Head of caudate nucleus (tissue), 42 donors: ENCODE results near the gene HOXB7.

Source experiments
- DNase-seq, 42 donors: peaks; one replicate each; pipeline versions ENCODE4 v3.0.0 to v3.0.0-alpha.2; 2020 to 2021; ENCODE audit warnings: mixed read lengths in 7 of 42
- intact Hi-C: fragments of 100-400 bp; cut with DNase I; formaldehyde crosslinking; loops from one replicate; pipeline ENCODE4 v1.15.0; 2022

Gene HOXB7

DNA sequence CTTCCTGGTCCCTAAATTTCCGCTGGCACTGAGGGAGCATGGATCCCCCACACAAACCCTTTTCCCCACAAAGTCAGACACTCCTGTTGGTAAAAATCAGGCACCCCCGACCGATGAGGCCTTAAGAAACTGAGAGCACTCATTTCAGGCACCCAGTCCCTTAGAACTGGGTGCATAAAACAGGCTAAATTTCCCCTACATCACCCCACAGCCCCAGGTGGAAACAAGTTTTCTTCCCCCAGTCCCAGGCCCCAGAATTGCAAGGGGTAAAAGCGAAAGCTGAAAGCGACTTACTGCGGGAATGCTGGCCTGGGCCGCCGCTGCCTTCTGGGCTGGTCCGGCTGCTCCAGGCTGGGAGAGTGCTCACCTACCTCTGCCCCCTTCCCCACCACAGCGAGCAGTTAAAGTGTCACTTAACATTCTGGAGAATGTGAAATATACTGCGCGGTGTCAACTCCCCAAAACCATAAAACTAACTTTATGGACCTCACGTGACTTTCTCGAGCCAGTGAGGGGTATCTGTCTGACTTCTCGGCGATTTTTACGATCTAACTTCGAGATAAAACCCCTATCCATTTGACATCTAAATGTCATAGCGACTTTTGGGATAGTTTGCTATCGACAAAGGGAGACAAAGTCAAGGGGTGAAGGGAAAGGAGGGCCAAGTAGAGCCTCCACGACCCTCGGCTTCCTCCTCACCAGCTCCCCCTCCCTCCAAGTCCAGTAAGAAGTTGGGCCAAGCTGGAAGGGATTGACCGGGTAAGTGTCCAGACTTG, 20.8 kb downstream of the HOXB7 start, which contains the start of gene HOXB3:
Gene HOXB3 (minus strand): TSS at position 411 of the 776 bp plus-strand sequence. CDS start 37,767 bp downstream, outside the sequence.
- intact Hi-C loops: no loop called here
- DNase-seq: no peak

DNA sequence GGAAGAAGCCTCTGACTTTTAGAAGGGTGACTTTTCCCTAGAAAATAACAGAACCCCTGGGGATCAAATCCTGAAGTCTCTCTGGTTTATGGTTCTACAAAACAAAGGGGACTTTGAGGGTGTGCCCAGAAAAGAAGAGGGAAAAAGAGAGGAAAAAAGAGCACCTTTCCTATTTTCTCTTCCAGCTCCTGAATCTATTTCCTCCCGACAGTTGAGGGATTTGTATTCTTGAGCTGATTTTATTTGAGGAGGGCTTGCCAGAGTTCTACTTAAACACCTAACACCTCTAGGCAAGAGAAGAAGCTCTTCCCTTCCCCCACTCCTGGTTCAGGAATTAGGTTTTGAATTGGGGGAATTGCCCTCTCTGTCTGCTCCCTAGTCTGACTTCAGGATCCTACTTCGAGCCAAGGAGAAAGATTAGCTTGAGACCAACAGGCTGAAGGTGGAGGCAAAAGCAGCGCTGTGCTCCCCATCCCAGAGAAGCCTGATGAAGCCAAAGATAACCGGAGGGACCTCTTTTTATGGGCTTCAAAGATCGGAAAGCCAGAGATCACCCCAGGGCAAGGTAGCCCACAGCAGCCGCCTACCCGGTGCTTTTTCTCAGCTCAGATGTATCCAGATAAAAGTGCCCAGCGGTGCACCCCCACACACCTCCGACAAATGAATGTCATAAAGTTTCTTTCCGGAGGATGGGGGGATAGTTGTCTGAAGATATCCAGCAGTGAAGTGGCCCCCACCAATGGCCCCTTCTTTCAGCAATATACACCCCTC, 21.6 kb downstream of the HOXB7 start:
- intact Hi-C loops: no loop called here
- DNase-seq: no peak

DNA sequence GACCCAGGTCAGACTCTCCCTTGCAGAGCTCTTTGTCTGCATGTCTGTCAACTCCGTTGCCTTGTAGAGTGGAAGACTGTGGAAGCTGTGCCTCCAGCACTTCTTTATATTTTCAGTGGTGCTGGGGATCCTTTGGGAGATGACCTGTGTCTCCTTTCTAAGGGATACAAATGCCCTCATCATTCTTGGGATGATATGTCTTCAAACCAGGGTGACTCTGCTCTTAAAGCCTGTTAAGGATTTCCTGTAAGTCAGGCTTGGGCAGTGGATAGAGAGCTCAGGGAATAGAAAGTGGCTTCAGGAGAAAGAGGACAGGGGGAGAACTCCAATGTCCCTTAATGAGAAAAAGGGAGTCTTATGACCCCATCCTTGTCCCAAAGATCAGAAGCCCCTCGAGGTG, 22.3 kb downstream of the HOXB7 start:
- intact Hi-C loops: no loop called here
- no peak for DNase-seq

DNA sequence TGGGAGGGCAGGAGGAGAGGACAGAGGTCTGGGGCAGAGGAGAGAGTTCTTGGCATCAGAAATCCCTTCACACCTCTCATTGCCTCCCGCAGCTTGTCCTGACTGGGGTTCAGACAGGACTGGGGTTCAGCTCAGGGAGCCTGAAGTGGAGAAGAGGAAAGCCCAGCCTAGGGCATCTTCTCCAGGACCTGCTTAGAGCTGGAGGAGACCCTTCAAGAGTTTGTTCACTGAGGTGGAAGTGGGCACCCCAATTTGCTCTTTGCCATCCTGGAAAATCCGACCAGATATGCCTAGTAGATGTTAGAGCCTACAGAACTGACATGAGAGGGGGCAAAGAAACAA, 22.8 kb downstream of the HOXB7 start:
- no peak for DNase-seq
- intact Hi-C loops: no loop called here

DNA sequence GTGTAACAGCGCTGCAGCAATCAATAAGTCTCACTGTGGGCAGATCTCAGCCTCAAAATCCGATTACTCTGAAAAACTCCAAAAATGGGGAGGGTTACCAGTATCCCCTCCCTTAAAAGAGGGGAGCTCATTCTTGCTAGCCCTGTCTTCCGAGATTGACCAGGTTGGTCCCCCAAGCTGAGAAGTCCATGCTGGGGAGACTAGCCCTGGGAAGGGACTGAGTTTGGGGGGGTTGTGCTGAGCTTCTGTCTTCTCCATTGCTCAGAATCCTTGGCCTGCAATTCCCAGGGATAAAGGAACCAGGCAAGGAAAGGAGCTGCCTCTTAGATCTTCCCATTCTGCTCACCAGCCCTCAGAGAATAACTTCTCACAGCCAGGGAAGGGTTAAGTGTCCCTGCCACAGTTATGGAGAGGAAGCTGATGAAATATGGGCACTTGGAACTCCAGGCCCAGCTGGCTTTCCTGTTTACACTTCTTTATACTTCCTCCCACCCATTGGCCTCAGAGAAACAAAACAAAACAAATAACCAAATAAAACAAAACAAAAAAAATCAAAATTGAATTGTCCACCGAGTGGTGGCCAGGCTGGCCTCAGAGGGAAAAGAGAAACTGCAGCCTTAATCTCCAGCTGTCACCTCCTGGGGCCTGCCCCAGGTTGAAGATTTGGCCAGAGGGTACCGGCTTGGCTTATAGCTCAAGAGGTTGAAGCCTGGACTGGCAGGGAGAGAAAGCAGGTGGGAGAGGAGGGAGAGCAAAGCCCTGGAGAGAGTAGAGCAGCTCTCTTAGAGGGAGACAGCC, 23.3 kb downstream of the HOXB7 start:
- intact Hi-C loops: no loop called here
- no peak for DNase-seq

DNA sequence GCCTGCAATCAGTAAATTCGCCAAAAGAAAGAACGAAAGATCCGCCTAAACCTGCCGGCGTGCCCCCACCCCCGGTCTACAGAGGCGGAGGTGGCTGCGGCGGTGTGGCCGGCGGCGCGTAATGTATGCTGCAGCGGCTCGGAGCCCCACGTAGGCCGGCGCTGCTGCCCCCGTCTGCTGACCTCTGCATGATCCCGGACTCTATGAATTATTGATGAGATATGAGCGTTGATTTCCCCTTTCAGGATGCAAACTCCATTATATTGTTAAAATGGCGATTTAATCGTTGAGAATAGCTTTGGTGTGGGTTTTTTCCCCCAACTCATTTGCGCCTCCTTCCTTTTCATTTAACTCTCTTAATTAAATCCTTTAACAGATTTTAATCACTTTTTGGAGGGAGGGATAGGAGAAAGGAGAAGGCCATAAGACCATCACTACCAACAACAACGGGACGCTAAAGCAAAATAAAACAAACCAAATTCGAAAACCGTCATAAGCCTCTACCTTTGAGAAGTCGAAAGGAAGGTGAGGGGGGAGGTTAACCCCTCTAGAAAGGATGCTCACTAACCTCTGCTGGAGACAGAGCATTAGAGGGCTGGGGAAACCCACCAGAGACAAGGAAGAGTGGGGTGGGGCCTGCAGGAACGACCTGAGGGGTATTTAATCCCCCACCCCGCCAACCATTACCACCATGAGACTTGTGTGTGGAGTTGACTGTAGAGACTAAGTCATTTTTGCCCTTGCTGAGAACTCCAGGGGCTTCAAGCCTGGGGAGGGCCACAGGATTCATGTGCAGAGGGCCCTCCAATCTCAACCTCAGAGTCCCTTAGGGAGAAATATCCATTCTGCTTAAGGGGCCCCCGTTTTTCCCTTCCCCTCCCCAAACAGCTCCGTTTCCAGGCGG, 24.2 kb downstream of the HOXB7 start:
- DNase-seq: no peak
- intact Hi-C loops: no loop called here

DNA sequence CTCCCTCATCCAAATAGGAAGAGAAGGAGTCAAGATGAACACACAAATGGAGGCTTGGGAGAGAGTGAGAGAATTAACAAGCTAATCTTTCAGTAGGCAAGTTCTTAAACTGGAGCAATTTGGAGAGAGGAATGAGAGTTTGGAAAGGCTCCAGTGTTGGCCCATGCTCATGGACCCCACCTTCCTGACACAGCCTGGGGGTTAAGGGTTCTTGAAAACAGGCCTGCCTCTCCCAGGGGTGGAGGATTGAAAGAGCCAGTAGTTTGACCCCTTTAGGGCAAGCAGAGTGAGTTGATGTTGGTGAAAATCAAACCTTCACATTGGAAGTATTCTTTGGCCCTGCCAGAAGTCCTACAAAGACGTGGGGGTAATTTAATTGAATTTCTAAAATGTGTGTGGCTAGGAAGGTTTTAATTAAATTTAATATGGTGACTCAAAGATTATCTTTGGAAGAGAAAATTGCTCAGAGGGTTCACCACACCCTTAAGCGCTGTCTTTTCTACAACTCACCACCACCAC, 26.5 kb downstream of the HOXB7 start:
- intact Hi-C loops: no loop called here
- DNase-seq: no peak

DNA sequence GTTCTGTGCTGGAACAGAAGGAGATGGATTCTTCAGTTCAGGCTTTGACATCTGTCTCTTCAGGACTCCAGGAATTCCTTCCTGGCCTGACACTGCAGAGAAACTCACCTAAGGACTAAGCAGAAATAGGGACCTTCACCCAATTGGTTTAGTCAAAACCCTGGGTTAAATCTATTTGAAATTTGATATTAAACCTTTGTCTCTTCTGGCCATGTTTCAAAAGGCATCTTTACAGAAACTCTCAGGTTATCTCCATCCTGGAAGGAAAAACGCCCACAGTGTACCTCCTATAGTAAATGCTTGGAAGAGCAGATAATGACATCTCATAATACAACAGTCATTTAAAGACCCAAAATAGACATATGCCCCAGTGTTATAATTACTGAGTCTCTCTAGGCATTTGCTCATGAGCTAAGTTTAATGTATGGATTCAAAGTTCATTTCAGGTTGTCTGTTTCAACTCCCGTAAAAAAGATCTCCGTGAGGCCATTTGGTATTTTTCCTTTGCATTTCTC, 27.1 kb downstream of the HOXB7 start:
- intact Hi-C loops: no loop called here
- DNase-seq: no peak

DNA sequence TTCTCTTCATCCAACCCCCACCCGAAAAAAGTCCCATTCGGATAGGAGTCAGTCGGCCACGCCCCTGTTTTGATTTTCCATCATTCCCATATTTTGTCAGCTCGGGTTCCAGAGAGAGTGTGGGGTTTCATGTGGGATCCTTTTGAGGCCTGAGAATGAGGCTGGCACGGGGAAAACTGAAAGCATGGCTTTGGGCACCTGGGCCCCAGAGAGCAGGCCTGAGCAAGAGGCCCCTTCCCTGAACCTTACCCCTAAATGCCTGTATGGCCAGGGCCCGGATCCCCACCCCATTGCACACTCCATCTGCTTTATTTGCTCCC, 28.1 kb downstream of the HOXB7 start:
- DNase-seq: no peak
- intact Hi-C loops: no loop called here

DNA sequence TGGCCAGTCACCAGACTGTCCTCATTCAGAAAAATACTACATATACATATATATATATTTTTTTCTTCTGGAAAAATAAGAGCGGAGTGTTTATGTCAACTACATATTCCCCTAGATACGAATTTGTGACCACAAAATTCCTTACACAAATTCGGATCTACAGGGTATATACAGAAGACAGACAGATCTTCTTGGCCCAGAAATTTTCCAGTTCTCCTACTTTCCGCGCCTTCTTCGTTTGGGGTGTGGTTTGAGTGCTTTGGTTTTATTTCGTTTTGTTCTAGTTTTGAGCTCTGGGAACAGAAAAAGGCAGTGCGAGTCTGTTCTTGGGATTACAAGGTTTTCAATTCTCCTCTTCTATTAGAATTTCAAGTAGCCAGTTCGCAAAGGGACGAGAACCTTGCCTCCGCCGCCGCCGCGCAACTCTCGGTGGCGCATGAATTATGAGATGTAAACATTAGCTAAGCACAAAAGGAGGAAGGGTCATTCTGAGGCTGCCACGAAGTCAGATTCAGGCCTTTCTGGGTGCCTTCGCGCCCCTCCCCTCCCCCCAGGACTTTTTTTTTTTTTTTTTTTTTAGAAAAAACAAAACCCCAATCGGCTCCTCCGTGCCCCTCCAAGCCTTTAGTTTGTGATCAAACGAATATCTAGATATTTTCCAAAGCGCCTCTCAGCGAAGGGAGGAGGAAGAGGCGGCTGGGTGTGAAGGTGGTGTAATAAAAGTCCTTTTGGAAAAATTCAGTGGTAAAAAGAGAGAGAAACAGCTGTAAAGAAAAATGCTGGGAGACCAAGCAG, 30.9 kb downstream of the HOXB7 start:
- DNase-seq: no peak
- intact Hi-C loops: no loop called here

DNA sequence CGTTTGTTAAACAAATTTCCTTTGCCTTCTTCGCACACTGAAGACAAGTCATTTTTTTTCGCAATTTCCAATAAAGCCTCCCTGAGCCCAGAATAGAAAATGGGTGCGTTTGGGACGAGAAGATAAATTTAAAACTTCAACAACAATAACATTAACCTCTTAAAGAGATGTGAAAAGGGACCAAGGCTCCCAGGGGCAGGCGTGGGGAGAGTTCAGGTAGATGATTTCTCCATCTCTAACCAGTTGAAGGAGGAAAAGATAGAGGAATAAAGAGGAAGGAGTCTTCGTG, 31.4 kb downstream of the HOXB7 start:
- no peak for DNase-seq
- intact Hi-C loops: no loop called here

DNA sequence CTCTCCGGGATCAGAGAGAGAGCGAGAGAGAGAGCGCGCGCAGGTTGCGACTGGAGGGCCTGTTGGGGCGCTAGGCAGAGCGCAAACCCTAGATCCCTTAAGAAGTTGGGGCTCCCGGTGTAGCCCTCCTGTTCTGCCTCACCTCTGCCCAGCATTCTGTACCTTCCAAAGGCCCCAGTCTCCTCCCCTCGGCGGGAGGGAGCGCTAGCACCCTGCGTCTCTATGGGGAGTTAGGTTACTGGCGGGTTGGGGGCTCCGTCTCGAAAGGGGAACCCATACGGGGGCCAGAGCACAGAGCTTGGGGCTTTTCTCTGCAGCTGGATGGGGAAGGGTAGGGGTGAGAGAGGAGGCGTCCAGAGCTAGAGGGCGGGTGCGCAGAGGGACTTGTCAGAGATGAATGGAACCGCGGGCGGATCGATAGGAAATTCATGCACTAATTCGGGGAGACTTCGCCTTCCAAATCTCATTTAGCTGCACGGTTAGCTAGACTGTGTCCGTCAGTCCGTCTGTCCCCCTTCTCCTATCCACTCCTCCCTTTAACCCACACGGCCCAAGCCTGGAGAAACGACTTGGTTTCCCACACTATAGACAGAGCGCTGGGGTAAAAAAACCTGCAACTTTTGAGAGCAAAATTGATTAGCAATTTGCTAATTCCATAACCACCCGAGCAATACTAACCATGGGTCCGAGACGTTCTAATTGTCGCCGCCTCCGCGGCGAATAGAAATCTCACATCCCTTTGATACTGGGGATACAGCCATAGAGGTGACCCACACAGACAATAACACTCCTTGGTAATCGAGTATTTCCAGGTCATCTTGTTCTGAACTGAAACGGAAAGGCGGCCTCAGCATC, 32.0 kb downstream of the HOXB7 start:
- intact Hi-C loops: no loop called here
- no peak for DNase-seq

DNA sequence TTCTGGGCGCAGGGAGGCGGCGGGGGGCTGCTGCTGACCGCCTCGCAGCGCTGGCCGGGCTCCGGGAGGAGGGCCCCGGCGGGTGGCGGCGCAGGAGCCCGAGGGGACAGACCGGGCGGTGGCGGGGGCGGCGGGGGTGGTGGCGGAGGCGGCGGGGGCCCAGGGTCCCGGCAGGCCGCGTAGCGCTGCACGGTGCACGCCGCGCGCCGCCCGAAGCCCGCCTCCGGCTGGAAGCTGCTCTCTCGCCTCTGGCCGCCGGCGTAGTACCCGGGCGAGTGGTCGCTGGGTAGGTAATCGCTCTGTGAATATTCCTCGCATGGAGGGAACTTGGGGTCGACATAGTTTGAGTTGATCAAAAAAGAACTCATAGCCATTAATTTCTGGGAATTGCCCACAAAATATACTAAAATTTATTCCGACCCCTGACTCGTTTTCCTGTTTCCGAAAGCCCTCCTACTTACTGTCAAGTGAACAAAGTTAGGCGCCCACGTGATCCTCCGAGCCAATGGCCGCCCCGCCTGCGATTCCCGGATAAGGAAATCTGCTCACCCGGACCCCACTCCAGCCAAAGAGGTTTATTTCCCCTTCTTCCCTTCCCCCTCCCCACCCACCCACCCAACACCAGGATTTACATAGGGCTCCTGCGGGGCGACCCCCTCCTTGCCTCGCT, 32.7 kb downstream of the HOXB7 start, which contains the start of gene HOXB4:
Gene HOXB4 (minus strand): TSS at position 405 of the 670 bp plus-strand sequence. CDS start 31 bp downstream, at position 374.
- intact Hi-C loops: no loop called here
- DNase-seq: peak in 17 of 42 donors; percentile 2 to 61 (median 27)

DNA sequence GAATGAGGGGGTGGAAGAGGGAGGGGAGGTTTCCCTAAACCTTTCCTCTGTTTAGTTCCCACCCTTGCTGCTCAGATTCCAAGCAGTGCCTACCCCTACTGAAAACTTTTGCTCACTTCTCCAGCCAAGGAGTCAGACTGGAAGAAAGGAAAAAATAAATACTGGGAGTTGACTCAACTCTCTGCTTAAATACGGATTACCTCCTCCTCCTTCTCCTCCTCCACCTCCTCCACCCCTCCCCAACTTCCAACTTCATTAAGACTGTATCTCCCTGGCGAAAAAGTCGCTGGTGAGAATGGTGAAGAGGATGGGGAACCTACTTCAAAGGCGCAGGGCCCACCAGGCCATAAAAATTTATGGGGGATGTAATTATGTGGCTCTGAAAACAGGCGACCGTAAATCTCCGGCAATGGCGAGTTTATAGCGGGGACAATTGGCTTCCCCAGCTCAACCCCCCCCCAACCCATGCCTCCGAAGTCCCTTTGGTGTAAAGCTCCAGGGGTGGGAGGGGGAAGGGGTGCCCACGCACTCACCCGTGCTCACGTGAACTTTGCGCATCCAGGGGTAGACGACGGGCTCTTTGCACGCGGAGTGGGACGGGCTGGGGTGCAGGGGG, 33.4 kb downstream of the HOXB7 start:
- DNase-seq: no peak
- intact Hi-C loops: no loop called here

DNA sequence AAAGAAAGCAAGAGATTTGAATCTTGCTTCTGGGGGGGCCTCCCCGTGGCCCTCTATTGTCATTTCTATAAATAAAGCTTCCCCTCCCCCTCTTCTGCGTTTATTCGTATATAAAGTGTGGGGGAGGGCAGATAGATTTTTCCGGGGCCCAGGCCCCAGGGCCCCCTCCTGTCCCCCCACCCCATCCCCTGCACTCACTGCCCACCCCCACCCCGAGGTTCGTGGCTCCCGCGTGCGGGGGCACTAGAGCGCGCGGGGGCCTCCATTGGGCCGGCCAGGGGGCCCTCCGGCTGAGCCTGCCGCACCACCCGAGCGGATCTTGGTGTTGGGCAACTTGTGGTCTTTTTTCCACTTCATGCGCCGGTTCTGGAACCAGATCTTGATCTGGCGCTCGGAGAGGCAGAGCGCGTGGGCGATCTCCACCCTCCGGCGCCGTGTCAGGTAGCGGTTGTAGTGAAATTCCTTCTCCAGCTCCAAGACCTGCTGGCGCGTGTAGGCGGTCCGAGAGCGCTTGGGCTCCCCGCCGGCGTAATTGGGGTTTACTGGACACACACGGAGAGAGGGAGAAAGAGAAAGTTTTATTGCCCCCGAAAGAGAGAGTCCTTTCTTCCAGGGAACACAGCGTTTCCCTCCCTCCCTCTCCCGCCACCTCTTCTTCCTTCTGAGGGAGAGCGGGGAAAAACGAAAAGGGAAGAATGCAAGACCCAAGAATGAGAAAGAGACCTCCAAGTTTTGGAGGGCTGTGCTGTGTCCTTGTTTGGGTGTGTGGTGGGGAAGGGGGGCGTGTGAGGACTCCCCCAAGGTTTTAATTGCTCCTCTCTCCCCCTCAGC, 34.1 kb downstream of the HOXB7 start:
- no peak for DNase-seq
- intact Hi-C loops: no loop called here
